K562 (cell line): ENCODE data around the gene DRC3. TPM values are rescaled to one million over a fixed set of nuclear protein-coding genes. Genes with fewer than 3 reads are reported as not detected.

Experiments
- ATAC-seq: fragments of 200-7000 bp; cut with Tn5 transposase; 3 replicates; pipeline ENCODE4 v1.9.1; 2020; ENCODE audit warnings: moderate library complexity
- BruUV-seq: library from RNA; stranded (reverse); fragments of 400-500 nt; replicated peaks from 2 replicates; lab custom pipeline; 2021; lab: Mats Ljungman, UMichigan
- CTCF ChIA-PET: fragments of 300-600 bp; formaldehyde crosslinking; extraction: SDS; loops from one replicate; lab custom pipeline; 2021; ENCODE audit warnings: low intra/inter-chr PET ratio; lab: Yijun Ruan, JAX
- POLR2A ChIA-PET: fragments of 300-600, 350-650 bp; sonication (Branson Sonifier 250); formaldehyde crosslinking; extraction: SDS; loops from one replicate; lab custom pipeline; 2021; ENCODE audit warnings: antibody characterized with exemption, inconsistent platforms; lab: Yijun Ruan, JAX
- DNase-seq, 4 experiments: peaks; one replicate each; pipeline versions ENCODE4 v3.0.0 to v3.0.0-alpha.2; 2011 to 2018; ENCODE audit warnings: low spot score in 3 of 4, mixed read lengths in 3 of 4; ENCODE audit errors: extremely low read depth in 1 of 4
- FAIRE-seq: peaks from 2 replicates; lab custom pipeline; 2011; peaks lifted over from hg19 to GRCh38; lab: Jason Lieb, UNC
- H2AFZ ChIP-seq: 2 replicates; pipeline ENCODE4 v1.6.0; 2011; ENCODE audit warnings: low read depth, low read length, control low read depth, inconsistent platforms
- H3K27ac ChIP-seq: fragments of 200-600 bp; 3 replicates; pipeline ENCODE4 v1.8.0; 2011; ENCODE audit warnings: low read depth, mild to moderate bottlenecking, control low read depth, inconsistent platforms, low read length, moderate library complexity, mixed read lengths; ENCODE audit errors: extremely low read depth
- H3K27me3 ChIP-seq, 2 experiments: fragments of 300-600 bp in 1 of 2; 2 replicates in 1 of 2; 3 replicates in 1 of 2; pipeline versions ENCODE4 v1.6.0 to v1.8.0; 2011; ENCODE audit warnings: inconsistent platforms in 2 of 2, low read length in 2 of 2, mild to moderate bottlenecking in 1 of 2, mixed read lengths in 1 of 2, moderate library complexity in 1 of 2; ENCODE audit not compliant: control insufficient read depth in 2 of 2, insufficient read depth in 2 of 2
- H3K36me3 ChIP-seq: fragments of 300-600 bp; 3 replicates; pipeline ENCODE4 v1.8.0; 2011; ENCODE audit warnings: mild to moderate bottlenecking, low read length, inconsistent platforms; ENCODE audit not compliant: control insufficient read depth, insufficient read depth
- H3K4me1 ChIP-seq, 2 experiments: fragments of 200-600 bp in 1 of 2; replicated peaks in 1 of 2; 2 replicates in 1 of 2; 3 replicates in 1 of 2; pipeline versions ENCODE4 v1.5.1 to v1.8.0; 2011; ENCODE audit warnings: inconsistent platforms in 2 of 2, low read length in 2 of 2, mild to moderate bottlenecking in 1 of 2, mixed read lengths in 1 of 2, moderate library complexity in 1 of 2; ENCODE audit not compliant: control insufficient read depth in 2 of 2, insufficient read depth in 2 of 2
- H3K4me2 ChIP-seq: 2 replicates; pipeline ENCODE4 v1.6.1; 2011; ENCODE audit warnings: low read length, control low read depth, inconsistent platforms, mixed read lengths; ENCODE audit not compliant: insufficient read depth
- H3K4me3 ChIP-seq: fragments of 200-600 bp; sonication (generic), shearing (Covaris generic); 2 replicates; pipeline ENCODE4 v1.5.1; 2016; ENCODE audit warnings: control low read depth, inconsistent platforms
- H3K79me2 ChIP-seq: fragments of 200-600 bp; 3 replicates; pipeline ENCODE4 v1.8.0; 2011; ENCODE audit warnings: low read length, inconsistent platforms; ENCODE audit not compliant: control insufficient read depth, insufficient read depth
- H3K9ac ChIP-seq, 2 experiments: 2 replicates each; pipeline versions ENCODE4 v1.6.0 to v1.6.1; 2011; ENCODE audit warnings: low read depth in 2 of 2, low read length in 2 of 2, control low read depth in 1 of 2, inconsistent platforms in 1 of 2, mild to moderate bottlenecking in 1 of 2, mixed read lengths in 1 of 2; ENCODE audit not compliant: insufficient read depth in 1 of 2
- H3K9me1 ChIP-seq: one replicate; pipeline ENCODE4 v1.6.0; 2011; ENCODE audit warnings: inconsistent platforms, mild to moderate bottlenecking, low read length, moderate library complexity; ENCODE audit not compliant: control insufficient read depth, insufficient read depth
- H3K9me3 ChIP-seq: replicated peaks from 2 replicates; pipeline ENCODE4 v1.5.1; 2011; ENCODE audit warnings: low read depth, low read length, inconsistent platforms; ENCODE audit not compliant: control insufficient read depth, insufficient read depth
- H4K20me1 ChIP-seq: replicated peaks from 2 replicates; pipeline ENCODE4 v1.6.1; 2011; ENCODE audit warnings: low read length, inconsistent platforms, mixed read lengths; ENCODE audit not compliant: control insufficient read depth, insufficient read depth
- E2F1 ChIP-seq: sonication (generic); formaldehyde crosslinking; IDR thresholded peaks from 2 replicates; pipeline ENCODE4 v1.8.1; 2023; ENCODE audit warnings: mild to moderate bottlenecking, missing genetic modification reagents, moderate library complexity
- PTTG1 ChIP-seq: fragments of 450-650 bp; IDR thresholded peaks from 2 replicates; pipeline ENCODE4 v1.6.1; 2016; ENCODE audit warnings: low read depth, mild to moderate bottlenecking, missing genetic modification characterization, missing compliant biosample characterization
- RFX1 ChIP-seq: fragments of 450-650 bp; IDR thresholded peaks from 2 replicates; pipeline ENCODE4 v1.6.1; 2016; ENCODE audit warnings: mild to moderate bottlenecking, moderate library complexity
- ZNF212 ChIP-seq: fragments of 450-650 bp; formaldehyde crosslinking; IDR thresholded peaks from 2 replicates; pipeline ENCODE4 v1.4.0; 2020; ENCODE audit warnings: mild to moderate bottlenecking
- ZNF830 ChIP-seq: fragments of 250-450 bp; sonication (Bioruptor Pico); IDR thresholded peaks from 2 replicates; pipeline ENCODE4 v1.5.0; 2021; ENCODE audit warnings: mild to moderate bottlenecking
- whole genome bisulfite sequencing: fragments of 100-300 bp; shearing (Covaris generic); methylation state at CpG from one replicate; pipeline ENCODE4 v1.1.6; 2016; ENCODE audit warnings: low coverage, mixed read lengths; ENCODE audit not compliant: insufficient coverage; ENCODE audit errors: missing lambda C conversion rate; 5-methylcytosine and 5-hydroxymethylcytosine counted together
- in situ Hi-C: fragments of 300-500 bp; cut with MboI; formaldehyde crosslinking; loops from 4 replicates; pipeline ENCODE4 v1.15.0; 2018; ENCODE audit warnings: inconsistent platforms, mixed read lengths
- intact Hi-C: fragments of 100-400 bp; cut with micrococcal nuclease; formaldehyde crosslinking; loops from 2 replicates; pipeline ENCODE4 v1.14.2; 2022
- polyA plus RNA-seq, 8 experiments: library from polyadenylated mRNA; depleted of rRNA in 4 of 8; stranded (reverse) in 5 of 8; unstranded in 3 of 8; fragments of >200 nt; fragmentation: Nextera tagmentation in 2 of 8; fragmentation: Illumina TruSeq in 1 of 8; extraction: Ambion mirVana in 2 of 8; extraction: Trizol in 1 of 8; gene quantifications; 2 replicates each; pipeline versions ENCODE4 v1.2.1 to v1.2.3, GENCODE V29; 2011 to 2014; ENCODE audit warnings: inconsistent platforms in 1 of 8, missing spikeins in 1 of 8
- total RNA-seq, 7 experiments: library from RNA; depleted of rRNA in 6 of 7; stranded (reverse); fragments of >200 nt in 6 of 7; fragmentation: Illumina TruSeq in 2 of 7; extraction: Trizol in 2 of 7; gene quantifications; 2 replicates each; pipeline versions ENCODE4 v1.2.1 to v1.2.3, GENCODE V29; 2011 to 2021; ENCODE audit warnings: low replicate concordance in 1 of 7

DRC3 gene
- total and polyA plus RNA-seq, 9 of the 15 experiments (the other 6 are each of a cell fraction or from before 2014, with no cell fraction given) = 0.10 to 0.84 (median 0.30) TPM; not detected in 3

DNA sequence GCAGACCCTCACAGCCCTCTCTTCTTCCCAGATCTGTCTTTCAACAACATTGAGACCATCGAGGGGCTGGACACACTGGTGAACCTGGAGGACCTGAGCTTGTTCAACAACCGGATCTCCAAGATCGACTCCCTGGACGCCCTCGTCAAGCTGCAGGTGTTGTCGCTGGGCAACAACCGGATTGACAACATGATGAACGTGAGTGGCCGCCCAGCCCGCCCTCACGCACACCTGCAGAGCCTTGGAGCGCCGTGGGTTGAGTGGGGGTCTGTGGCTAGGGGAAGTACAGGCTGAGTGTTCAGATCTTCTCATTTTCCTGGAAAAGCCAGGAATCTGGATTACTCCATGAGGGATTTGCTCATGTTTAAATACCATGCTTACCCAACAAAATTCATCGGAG lies 15.2 kb downstream of the DRC3 start:
- Histone ChIP-seq H3K27ac (no peak overlapping the region), H3K27me3 (peaks cover 0 to 33% of the 10 kb centered on the region in 2 experiments; a peak in 2 of 5 replicates), H3K9me1 (no peaks in the 10 kb centered on the region), H3K36me3 (no peaks in the 10 kb centered on the region), H3K4me2 (no peak overlapping the region), H3K79me2 (no peaks in the 10 kb centered on the region), H3K9me3 (no peaks in the 10 kb centered on the region), H3K9ac (0 out of 4 replicates have a peak overlapping the region, but pooled peaks of 1 of the 2 experiments have one; percentile 13), H3K4me1 (no peaks in the 10 kb centered on the region; a peak in 2 of 5 replicates), H2AFZ (no peak overlapping the region), H3K4me3 (no peak overlapping the region), H4K20me1 (no peaks in the 10 kb centered on the region)
- in situ Hi-C loops (no loop called here), intact Hi-C loops (loop anchor here (5.0 kb wide), 1 partner anchor 44 kb away; no protein-coding TSS in a partner anchor)
- CTCF ChIA-PET = no interaction called here
- POLR2A ChIA-PET = no interaction called here
- TF ChIP-seq ZNF212 (CRISPR knock-in tag) = no peak
- TF ChIP-seq ZNF830 = no peak
- TF ChIP-seq PTTG1 (tag) = no peak
- TF ChIP-seq RFX1 = 0 out of 2 replicates have a peak, but pooled peaks have one; percentile 7
- TF ChIP-seq E2F1 (CRISPR knock-in tag) = no peak
- no peak for DNase-seq
- FAIRE-seq = no peak
- BruUV-seq = no TSS peak
- 8% methylated on average over 9 of the region's 14 CpGs for WGBS
- no peak for ATAC-seq
